NCI-H82 treated with DMSO at 0.1 percent for 48 hours (cell line): Measurements from ENCODE around the gene STXBP6.

Experiments used
- DNase-seq: peaks from one replicate; lab custom pipeline; 2025; ENCODE audit not compliant: unreplicated experiment; lab: John Stamatoyannopoulos, UW

STXBP6 gene

DNA sequence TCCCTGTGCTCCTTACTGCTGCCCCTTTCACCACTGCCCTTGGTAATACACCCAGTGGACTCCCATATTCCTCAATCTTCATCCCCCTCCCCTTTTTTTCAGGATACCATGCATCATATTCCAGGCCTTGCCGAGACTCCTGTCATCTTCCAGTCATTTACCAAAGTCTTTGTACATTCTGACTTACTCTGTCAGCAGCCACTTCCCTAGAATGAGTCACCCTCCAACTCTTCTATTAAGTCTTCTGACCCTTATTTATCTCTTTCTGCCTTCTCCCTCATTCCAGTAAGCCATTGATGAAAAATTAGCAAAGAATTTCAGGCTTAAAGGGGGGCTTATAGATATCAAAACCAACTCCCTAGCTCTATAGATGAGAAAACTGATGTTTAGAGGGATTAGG is 128.0 kb downstream of the STXBP6 start:
- DNase-seq, result no peak

DNA sequence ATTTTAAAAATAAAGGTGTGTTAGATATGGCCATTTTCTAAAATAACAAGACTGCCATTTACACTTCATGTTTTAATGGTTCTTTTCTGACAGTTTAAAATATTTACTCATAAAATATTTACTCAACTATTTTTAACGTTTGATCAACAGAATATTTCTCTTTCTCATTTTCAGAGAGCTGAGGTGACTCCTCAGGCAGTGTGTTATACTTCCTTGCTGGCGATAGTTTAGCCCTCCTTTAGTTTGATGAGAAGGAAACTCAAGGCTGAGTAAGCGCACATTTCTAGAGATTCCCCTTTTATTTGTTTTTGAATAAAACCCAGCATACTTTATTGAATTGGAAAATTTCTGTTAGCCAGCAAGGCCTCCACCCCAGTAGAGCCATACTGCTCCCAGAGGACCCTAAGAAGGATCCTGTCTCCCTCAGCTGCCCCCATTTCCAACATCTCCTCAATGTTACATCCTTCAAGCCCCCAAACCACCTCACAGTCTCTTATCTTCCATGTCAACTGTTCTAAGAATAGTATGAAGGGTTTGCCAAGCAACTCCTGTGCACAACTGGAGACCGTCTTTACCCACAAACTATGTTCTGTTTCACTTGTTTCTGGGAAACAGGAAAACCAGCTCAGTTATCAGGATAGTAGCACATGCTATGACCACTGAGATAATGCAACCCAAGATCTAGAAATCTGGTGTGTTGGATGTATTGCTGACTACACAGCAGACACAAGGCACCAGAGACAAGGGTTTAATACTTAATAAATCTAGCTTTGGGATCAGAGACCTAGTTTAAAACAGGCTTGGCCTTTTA is 129.5 kb downstream of the STXBP6 start:
- no peak for DNase-seq

DNA sequence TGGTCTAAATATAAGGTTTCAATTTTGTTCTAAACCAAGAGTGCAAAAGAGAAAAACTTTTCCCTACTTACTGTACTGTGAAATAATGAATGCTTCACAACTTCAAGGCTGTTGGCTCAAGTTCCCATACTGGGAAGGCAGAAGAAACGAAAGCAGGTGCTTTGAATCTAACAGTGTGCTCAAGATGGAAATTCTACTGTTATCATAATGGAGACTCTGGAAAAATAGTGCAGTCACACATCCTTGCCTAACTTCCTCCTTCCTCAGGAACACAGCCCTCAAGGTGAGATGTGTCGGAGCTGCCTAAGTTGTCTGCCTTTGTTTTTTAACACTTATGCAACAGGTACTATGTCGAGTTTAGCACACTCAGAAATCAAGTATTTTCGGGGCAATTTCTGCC is 131.1 kb downstream of the STXBP6 start:
- DNase-seq, result no peak

GRCh38 chr14:24915958-24916595 is 133.9 kb downstream of the STXBP6 start:
- DNase-seq, result no peak

DNA sequence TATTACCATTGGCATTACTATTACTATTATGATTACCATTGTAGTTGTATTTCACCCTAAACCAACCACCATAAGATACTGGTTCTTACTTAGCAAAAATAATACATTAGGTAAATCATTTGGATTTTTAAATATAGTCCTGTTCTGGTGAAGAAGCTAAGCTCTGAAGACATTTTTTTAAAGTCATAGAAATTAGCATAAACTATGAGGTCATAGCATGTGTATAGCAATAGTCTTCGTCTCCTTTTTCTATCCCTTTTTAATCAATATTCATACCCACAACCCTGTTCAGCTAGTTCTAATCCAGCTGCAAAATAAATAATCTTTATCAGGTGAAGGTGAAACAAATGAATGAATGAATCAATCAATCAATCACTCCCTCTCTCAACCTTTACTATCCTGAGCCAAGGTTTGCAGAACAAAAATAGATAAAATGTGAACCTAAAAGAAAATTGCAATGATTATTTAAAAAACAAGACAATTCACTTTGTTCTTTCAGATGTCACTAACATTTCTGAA is 134.5 kb downstream of the STXBP6 start:
- DNase-seq, result no peak

GRCh38 chr14:24913746-24914145 is 136.2 kb downstream of the STXBP6 start:
- no peak for DNase-seq

DNA sequence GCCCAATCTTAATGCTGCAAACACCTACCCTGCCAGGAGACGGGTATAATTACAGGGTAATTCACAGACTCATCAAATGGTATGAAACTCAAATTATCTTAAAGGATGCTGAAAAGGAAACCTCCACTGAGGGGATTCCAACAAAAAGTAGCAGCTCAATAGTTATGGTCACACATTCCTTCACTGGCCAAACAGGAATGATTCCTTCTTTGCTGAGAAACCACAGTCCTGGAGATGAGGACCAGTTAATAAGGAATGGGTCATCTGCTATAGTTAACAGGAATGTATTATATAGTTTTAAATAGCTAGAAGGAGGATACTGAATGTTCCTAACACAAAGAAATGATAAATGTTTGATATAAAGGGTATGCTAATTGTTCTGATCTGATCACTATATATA is 136.9 kb downstream of the STXBP6 start:
- no peak for DNase-seq

DNA sequence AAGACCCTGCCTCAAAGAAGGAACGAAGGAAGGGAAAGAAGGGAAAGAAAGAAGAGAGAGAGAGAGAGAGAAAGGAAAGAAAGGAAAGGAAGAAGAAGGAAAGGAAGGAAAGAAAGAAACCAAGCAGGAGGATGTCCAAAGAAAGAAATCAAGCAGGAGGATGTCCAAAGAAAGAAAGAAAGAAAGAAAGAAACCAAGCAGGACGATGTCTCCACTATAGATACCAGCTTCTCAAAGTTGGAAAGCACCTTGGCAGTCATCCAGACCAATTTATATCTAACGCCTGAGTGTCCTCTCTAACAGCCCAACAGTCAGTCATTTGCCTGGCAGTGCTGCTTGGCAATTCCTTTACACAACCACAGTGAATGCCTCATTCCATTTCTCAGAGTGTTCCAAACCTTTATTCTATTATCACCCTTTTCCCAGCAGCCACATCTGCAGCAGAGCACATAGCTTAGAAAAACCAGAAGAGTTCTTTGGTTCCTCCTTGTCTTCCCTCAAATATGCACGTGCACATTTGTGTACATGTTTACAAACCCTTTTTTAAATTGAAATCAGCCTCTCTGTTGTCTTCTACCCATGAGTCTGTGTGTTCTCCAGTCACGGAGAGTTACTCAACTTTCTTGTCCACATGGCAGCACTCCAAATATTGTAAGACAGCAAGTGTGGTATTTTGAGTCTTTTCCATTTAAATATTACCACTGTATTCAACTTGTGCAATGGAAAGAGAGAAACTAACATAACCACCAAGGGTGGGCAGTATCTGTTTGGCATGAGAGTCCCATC is 138.4 kb downstream of the STXBP6 start:
- DNase-seq, result no peak

DNA sequence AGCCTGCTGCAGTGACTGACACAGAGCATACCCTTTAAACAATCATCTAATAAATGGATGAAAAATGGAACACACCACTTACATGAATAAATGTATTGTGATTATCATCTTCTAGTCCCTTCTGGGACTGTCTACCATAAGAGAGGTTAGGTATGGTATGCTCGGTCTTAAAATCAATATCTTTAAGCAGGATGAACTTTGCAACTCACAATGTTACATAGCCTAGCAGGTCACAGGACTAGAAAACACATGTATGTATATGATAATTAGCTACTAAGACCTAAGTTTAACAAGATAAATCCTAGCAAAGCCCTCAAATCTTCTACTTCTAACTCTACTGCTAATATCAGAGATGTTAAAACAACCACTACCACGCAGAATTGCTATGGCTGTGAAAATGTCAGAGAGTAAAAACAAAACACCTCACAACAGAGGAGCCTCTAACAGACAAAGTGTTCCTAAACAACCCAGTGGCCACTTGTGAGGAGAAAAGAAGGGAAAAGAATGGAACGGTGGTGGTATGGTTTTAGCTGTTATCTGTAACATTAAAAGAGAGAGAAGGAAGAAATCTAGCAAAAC is 139.4 kb downstream of the STXBP6 start:
- no peak for DNase-seq

DNA sequence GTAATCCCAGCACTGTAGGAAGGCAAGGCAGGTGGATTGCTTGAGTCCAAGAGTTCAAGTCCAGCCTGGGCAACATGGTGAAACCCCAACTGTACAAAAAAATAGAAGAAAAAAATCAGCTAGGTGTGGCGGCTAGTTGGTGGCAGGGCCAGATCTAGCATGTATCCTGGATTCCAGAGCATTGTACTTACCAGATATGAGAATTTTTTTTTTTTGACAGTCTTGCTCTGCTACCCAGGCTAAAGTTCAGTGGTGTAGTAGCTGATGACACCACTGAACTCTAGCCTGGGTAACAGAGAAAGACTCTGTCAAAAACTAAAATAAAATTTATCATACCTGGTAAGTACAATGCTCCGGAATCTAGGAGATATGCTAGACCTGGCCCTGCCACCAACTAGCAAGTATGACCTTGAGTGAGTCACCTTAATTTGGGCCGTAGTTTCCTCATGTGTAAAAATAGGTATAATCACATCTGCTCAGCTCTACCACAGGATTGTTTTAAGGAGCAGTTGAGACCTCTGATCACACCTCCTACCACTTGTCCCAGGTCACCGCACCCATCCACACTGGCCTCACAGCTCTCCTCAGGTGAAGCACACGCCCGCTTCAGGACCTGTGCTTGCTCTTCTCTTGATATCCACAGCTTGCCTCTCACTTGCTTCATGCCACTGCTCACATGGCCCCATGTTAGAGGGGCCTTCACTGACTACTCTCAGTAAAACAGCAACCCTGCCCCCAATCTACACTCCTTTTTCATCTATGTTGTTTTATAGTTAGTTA is 140.2 kb downstream of the STXBP6 start:
- no peak for DNase-seq

GRCh38 chr14:24908592-24909236 is 141.2 kb downstream of the STXBP6 start:
- DNase-seq, result no peak

GRCh38 chr14:24904533-24904932 is 145.4 kb downstream of the STXBP6 start:
- no peak for DNase-seq

- no peak for DNase-seq
Observed at GRCh38 chr14:24903337-24903736, 146.6 kb downstream of the STXBP6 start.

- DNase-seq, result no peak
Observed at GRCh38 chr14:24900269-24901100, 149.5 kb downstream of the STXBP6 start.

GRCh38 chr14:24897793-24898192 is 152.2 kb downstream of the STXBP6 start:
- no peak for DNase-seq

- no peak for DNase-seq
Observed at GRCh38 chr14:24895622-24896021, 154.3 kb downstream of the STXBP6 start.

GRCh38 chr14:24895243-24895583 is 154.7 kb downstream of the STXBP6 start:
- DNase-seq, result no peak

GRCh38 chr14:24894583-24895242 is 155.2 kb downstream of the STXBP6 start:
- no peak for DNase-seq
